NB4 (cell line): ENCODE measurements around the gene RAP1GAP.
A peak's percentile ranks its signal among the peaks of the same experiment; 100 is the strongest.

ENCODE experiments used
- DNase-seq: peaks from one replicate; pipeline ENCODE4 v3.0.0; 2010; ENCODE audit warnings: low read depth
- H3K4me3 ChIP-seq: one replicate; pipeline ENCODE4 v1.5.1; 2011; ENCODE audit warnings: mild to moderate bottlenecking, low read depth, low read length, moderate library complexity
- MYC ChIP-seq: IDR thresholded peaks from 2 replicates; pipeline ENCODE4 v1.6.1; 2011; ENCODE audit warnings: low read depth, low read length
- POLR2A ChIP-seq: IDR thresholded peaks from 2 replicates; pipeline ENCODE4 v1.6.1; 2011; ENCODE audit warnings: mild to moderate bottlenecking; ENCODE audit not compliant: insufficient read length; ENCODE audit errors: extremely low read depth
- TF ChIP-seq, protein P1 (sequence below): IDR thresholded peaks from 2 replicates; pipeline ENCODE4 v1.6.1; 2011; ENCODE audit warnings: low read depth, low read length
- TF ChIP-seq, protein P2 (sequence below): IDR thresholded peaks from one replicate; pipeline ENCODE4 v1.5.1; 2012; ENCODE audit warnings: low read depth, low read length

Gene RAP1GAP

DNA sequence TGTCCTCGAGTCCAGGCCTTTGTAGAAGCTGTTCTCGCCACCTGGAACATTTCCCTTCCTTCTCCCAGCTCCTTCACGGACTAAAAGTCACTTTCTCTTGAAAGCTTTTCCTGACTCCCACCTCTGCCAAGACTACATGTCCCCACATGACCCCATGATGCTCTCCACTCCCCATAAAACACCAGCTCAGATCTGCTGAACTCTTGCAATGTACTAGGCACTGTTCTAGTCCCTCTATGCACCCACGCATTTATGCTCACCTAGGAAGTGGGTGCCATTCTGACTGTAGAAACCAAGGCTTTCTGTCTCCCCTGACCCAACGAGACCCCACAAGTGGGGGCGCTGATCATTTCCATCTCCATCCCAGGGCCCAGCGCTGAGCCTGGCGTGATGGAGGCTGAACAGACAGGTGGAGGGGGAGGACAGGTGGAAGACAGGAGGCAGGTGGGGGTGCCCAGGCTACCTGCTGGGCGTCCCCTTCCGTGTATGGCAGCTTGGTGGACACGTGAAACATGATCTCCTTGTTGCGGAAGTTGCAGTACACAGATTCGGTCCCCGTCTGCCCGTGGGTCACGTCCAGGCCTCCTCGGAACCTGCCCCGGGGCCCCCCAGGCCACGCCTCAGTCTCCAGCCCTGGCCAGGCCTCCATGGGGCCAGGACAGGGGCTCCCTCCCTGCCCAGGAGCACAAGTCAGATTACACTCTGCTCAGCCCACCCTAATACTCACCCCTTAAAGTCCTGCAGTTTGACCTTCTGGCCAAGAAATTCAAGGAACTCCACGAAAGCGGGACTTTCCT is 58.0 kb downstream of the RAP1GAP start:
- H3K4me3 ChIP-seq, result no peak overlapping the region
- no peak for TF ChIP-seq POLR2A
- TF ChIP-seq, protein P1, sequence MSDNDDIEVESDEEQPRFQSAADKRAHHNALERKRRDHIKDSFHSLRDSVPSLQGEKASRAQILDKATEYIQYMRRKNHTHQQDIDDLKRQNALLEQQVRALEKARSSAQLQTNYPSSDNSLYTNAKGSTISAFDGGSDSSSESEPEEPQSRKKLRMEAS, result no peak
- no peak for TF ChIP-seq MYC
- TF ChIP-seq, protein P2, sequence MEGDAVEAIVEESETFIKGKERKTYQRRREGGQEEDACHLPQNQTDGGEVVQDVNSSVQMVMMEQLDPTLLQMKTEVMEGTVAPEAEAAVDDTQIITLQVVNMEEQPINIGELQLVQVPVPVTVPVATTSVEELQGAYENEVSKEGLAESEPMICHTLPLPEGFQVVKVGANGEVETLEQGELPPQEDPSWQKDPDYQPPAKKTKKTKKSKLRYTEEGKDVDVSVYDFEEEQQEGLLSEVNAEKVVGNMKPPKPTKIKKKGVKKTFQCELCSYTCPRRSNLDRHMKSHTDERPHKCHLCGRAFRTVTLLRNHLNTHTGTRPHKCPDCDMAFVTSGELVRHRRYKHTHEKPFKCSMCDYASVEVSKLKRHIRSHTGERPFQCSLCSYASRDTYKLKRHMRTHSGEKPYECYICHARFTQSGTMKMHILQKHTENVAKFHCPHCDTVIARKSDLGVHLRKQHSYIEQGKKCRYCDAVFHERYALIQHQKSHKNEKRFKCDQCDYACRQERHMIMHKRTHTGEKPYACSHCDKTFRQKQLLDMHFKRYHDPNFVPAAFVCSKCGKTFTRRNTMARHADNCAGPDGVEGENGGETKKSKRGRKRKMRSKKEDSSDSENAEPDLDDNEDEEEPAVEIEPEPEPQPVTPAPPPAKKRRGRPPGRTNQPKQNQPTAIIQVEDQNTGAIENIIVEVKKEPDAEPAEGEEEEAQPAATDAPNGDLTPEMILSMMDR, result no peak
- DNase-seq, result no peak

DNA sequence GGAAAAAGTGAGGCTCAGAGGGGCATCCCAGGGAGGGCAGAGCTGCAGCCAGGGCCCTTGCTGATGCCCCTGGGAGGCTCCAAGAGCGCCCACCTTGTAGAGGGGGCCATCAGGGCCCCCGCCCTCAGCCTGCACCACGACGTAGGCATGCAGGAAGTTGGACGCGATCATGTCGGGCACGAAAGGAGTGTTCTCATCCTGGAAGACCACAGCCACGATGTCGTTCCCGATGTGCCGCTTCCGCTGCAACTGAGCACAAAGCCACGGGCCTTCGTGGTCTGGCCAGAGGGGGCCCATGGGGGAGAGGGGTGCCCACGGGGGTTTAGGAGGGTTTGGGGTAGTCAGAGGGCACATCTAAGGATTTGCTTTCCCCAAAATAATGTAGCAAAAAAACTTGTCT is 59.1 kb downstream of the RAP1GAP start:
- no peak for DNase-seq
- TF ChIP-seq, protein P1, result no peak
- TF ChIP-seq POLR2A (no peak), MYC (no peak)
- TF ChIP-seq, protein P2, result no peak
- no peak overlapping the region for H3K4me3 ChIP-seq

DNA sequence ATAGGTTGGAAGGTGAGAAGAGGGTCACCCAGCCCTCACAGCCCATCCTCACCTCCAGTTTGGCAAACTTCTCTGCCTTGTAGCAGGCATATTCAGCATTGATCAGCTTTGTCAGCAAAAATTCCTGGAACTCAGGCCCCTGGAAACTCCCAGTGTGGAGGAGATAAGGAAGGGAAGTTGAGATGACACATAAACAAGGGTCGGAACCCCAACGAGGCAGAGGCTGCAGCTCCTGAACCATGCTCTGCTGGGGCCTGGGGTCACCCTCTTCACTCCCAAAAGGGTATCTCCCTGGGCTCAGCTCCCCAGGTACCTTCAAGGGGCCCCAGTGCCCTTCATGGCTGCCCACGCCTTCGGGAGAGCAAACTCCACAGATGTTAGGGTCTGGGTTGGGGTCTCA is 60.4 kb downstream of the RAP1GAP start:
- TF ChIP-seq, protein P1, result no peak
- TF ChIP-seq POLR2A (no peak), MYC (no peak)
- TF ChIP-seq, protein P2, result no peak
- DNase-seq, result no peak
- no peak overlapping the region for H3K4me3 ChIP-seq

DNA sequence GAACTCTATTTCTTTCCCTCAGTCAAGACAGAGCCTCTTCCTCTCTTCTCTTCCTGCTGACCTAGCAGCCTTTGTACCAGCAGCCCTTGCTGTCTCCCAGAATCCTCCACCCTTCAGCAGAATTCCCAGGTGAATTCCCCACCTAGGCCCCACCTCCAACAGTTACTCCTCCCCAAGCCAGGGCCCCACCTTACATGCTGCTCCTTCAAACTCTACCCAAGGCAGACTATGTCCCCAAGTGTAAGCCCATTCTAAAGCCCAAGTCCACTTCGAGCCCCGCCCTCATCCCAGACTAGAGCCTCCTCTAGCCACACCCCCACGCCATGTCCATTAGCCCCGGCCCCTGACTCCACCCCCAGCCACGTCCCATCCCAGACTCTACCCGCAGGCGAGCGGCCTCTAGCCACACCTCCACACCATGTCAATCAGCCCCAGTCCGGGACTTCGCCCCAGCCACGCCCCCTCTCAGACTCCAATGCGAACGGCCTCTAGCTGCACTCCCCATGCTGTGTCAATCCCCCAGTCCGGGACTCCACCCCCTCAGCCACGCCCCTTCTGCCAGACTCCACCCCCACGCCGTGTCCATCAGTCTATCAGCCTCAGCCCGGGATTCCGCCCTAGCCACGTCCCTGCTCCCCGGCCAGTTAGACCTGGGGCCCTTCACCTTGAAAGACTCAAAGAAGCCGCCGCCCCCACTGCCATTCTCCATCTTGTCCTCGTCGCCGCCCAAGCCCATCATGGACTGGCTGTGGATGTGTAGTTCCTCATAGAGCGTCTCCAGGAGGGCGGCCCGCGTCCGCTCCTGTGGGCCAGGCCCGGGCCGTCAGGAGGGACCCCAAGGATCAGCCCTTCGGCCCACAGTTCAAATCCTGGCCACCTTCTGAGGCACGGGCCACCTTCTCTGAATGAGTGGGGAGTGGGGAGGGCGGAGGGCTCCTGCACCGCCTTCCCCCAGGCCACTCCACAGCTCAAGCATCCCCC is 61.3 kb downstream of the RAP1GAP start:
- DNase-seq, result peak; percentile 65
- TF ChIP-seq, protein P1, result no peak
- no peak for TF ChIP-seq MYC
- no peak for TF ChIP-seq POLR2A
- TF ChIP-seq, protein P2, result no peak
- no peak overlapping the region for H3K4me3 ChIP-seq

DNA sequence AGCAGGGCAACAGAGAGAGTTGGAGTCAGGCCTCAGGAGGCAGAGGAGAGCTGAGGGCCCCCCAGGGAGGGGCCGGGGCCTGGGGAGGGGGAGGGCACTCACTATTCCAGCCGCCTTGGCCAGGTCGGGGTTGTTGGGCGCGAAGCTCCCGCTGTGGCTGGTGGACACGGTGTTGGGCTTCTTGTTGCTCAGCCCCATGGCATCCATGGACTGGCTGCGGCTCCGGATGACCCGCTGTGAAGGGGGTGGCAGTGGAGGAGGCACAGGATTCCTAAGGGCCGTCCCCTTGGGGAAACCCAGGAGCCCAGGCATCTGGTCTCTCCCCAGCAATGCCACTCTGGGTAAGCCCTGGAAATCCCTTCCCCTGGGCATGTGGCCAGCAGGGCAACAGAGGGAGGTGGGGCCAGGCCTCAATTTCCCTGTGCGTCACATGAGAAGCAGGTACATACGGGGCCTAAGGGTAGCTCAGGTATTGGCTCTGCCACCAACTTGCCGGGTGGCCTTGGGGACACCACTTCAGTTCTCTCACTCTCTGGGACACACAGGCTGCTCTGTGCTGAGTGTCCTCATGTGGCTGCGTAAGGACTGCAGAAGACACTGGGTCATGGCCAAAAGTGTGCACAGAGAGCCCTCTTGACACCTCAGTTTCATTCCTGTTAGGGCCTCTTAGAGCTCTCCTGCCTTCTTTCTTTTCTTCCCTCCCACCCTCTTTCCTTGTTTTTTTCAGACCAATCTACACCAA is 63.0 kb downstream of the RAP1GAP start:
- TF ChIP-seq, protein P2, result no peak
- TF ChIP-seq MYC (no peak), POLR2A (no peak)
- TF ChIP-seq, protein P1, result no peak
- DNase-seq, result no peak
- H3K4me3 ChIP-seq, result no peak overlapping the region
